CD4-positive, alpha-beta T cell treated with Interleukin-4 for 1 hour (primary cell): ENCODE data around the gene SUSD6.
"Not testable (repeated sequence)": the region's sequence is repeated elsewhere in the genome, so short reads cannot be mapped to it uniquely, and the experiment has no call there.

Source experiments
- DNase-seq, 2 donors: peaks; one replicate each; pipeline ENCODE4 v3.0.0-alpha.2; 2020 to 2022

The SUSD6 gene

DNA sequence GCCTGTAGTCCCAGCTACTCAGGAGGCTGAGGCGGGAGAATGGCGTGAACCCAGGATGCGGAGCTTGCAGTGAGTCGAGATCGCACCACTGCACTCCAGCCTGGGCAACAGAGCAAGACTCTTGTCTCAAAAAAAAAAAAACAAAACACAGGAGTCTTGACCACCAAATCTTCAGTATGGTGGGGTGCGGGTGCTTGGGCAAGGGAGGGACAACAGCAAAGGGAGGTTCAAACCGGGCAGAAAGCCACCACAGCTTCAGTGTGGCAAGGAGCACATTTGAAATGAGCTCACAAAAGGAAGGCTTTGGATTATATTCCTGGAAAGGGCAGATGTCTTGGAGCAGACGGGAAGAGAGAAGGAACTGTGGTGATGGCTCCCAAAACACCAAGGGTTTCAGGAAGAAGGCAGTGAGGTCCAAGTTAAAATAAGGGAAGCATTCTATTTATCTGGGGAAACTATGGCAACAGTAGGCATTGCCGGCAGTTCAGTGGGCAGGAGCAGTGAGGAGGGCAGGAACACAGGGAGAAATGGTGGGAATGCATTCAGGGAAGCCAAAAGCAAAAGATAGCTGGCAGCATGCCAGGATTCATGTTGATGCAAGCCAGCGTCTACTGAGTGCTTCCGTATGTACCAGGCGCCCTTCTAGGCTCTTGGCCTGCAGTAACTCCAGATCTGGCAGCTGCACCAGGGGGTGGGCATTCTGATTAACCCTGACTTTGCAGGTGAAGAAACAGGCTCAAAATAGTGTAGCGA is 104.5 kb downstream of the SUSD6 start:
- no peak for DNase-seq

GRCh38 chr14:69716478-69717187 is 105.2 kb downstream of the SUSD6 start:
- peak; percentile 72 to 73 for DNase-seq

DNA sequence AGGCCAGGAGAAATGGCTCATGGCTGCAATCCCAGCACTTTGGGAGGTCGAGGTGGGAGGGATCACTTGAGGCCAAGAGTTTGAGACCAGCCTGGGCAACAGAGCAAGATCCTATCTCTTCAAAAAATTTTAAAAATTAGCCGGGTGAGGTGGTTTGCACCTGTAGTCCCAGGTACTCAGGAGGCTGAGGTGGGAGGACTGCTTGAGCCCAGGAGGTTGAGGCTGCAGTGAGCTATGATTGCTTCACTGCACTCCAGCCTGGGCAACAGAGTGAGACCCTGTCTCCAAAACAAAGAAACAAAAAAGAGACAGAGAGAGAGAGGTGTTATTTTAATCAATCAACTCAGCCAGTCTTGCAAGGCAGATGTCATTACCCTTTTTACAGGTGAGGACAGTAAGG is 107.2 kb downstream of the SUSD6 start:
- DNase-seq: not testable (repeated sequence)

GRCh38 chr14:69719501-69719951 is 108.1 kb downstream of the SUSD6 start:
- DNase-seq: peak in 1 of 2 donors; percentile 49

DNA sequence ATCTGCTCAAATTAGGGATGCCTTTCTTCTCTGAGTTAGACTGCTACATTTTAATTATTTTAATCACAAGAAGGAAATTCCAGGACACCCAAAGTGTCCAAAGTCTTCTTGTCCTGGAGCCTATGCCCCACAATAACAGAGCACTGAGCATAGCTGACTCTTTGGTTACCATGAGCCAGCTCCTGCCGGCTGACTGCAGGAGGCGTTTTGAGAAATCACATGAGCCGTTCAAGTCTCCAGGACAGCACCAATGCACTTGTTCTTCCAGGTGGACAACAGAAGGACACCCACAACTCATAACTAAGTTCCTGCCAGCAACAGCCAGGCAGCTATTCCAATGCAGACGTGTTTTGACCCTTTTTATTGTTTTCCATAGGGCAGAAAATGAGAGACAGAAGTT is 109.5 kb downstream of the SUSD6 start:
- no peak for DNase-seq

- peak; percentile 79 to 87 for DNase-seq
Observed at GRCh38 chr14:69726761-69727511, 115.5 kb downstream of the SUSD6 start.

DNA sequence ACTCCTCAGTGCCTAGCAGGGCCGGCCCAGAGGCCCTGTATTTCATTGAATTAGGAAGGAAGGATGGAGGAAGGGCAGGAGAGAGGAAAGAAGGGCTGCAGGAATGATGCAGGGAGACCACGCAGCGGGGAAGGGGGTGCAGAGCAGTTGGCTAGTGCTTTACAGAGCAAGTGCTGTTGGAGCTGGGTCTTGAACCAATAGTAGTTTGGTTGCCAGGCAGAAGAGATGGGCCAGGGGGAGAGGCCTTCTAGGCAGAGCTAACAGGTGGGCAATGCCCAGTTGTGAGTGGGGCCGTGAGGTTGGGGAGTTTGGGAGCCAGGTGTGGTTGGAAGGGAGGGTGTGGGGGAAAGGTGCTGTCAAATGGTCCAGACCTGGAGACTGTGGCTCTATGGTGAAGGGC is 116.5 kb downstream of the SUSD6 start:
- DNase-seq: no peak

DNA sequence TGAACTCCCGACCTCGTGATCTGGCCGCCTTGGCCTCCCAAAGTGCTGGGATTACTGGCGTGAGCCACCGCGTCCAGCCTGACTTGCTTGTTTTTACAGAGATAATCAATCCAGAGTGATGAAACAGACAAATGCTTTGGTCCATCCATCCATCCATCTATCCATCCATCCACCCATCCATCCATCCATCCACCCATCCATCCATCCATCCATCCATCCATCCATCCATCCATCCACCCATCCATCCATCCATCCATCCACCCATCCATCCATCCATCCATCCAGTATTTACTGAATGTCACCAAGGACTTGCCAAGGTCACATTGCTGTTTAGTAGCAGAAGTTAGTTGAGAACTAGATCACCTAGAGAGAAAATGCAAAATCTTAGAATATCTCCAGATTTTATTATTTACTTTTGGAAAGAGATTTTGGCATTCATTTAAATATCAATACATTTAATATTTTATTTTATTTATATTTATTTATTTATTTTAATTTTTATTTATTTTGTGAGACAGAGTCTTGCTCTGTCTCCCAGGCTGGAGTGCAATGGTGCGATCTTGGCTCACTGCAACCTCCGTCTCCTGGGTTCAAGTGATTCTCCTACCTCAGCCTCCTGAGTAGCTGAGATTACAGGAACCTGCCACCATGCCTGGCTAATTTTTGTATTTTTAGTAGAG is 120.7 kb downstream of the SUSD6 start:
- DNase-seq: not testable (repeated sequence)

GRCh38 chr14:69736405-69736804 is 125.0 kb downstream of the SUSD6 start:
- not testable (repeated sequence) for DNase-seq

- no peak for DNase-seq
Observed at GRCh38 chr14:69741055-69741454, 129.7 kb downstream of the SUSD6 start.

DNA sequence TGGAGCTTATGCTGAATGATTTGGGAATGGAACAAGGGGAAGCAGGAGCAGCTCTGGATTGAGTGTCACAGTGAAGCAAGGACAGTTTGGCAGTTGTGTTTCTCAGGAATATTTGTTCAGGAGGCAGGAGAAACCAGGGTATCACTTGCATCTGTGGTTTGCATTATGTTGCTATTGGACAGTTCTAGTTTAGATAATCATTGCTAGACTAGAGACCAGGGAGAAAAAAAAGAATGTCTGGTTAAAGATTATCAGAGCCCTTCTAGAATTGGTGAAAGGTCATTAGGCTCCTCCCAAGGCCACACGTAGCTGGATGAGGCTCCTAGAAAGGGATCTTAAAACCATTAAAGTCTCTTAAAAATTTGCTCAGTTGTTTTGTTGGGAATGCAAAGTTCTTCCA is 138.6 kb downstream of the SUSD6 start:
- DNase-seq: no peak

- no peak for DNase-seq
Observed at GRCh38 chr14:69750495-69750894, 139.1 kb downstream of the SUSD6 start.

GRCh38 chr14:69752773-69753172 is 141.4 kb downstream of the SUSD6 start:
- DNase-seq: no peak

DNA sequence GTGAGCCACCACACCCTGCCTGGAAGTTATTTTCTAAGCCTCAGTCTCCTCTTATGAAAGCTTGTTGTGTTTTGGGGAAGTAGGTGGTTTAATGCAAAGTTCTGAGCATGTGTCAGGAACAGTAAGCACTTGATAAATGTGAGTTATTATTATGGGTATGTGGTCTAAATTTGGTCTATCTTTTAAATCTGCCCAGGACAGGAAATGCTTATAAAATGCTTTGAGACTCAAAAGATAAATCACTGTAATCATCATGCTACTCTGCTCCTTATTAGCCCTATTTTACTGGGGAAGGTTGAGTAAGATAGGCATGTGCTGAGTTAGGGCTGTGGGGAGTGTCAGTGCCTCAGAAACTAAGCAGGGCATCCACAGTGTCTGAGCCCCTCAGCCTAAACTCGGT is 142.5 kb downstream of the SUSD6 start:
- no peak for DNase-seq

DNA sequence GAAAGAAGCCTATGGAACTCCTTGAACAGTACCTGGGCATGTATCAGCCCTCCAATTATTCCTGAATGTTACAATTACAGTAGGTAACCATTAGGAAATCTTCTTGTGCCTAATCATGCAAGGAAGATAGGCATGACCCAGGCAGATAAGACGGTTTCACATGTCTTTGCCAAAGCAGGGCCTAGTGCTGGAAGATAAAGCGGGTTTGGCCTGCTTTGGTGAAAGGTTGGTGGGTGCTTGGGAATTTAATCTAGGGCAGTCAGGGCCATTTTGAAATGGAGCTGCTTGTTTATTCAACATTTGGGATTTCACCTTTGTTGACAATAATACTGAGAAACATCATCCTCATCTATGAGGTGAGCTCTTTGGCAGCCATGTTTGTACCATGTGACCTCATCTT is 143.1 kb downstream of the SUSD6 start:
- no peak for DNase-seq

- no peak for DNase-seq
Observed at GRCh38 chr14:69755296-69755695, 143.9 kb downstream of the SUSD6 start.

GRCh38 chr14:69755784-69756183 is 144.4 kb downstream of the SUSD6 start:
- no peak for DNase-seq

DNA sequence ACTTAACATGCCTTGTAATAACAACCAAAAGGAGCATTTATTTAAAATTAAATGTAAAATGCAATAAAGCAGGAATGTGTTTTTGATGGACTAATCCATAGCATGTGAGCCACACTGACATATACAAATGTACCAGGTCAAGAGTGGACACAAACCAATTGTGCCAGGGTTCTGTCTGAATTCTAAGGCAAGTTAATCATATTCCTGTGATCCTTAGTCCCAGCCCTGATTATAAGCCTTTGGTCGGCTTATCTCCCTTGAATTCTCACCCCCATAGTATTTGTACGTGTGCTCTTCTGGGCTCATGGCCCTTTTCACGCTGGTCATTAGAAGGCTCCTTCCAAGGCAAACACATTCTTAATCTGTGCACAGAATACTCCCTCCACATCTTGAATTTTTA is 144.9 kb downstream of the SUSD6 start:
- no peak for DNase-seq

DNA sequence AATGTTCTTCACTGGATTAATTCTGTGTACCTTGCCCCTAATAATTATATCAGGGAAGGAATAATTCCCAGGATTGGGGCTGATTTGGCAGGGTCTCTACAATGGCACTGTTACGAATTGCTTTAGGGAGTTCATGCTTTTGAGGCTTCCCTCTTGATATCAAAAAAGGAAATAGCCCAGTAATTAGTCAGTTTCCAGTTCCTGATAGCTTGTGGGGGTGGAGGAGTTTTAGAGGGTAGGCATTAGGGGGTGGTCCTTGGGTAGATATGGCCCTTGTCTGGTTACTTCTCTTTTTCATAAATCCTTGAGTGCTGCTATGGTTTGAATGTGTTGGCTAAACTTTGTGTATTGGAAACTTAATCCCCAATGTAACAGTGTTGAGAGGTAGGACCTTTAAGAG is 149.4 kb downstream of the SUSD6 start:
- no peak for DNase-seq

DNA sequence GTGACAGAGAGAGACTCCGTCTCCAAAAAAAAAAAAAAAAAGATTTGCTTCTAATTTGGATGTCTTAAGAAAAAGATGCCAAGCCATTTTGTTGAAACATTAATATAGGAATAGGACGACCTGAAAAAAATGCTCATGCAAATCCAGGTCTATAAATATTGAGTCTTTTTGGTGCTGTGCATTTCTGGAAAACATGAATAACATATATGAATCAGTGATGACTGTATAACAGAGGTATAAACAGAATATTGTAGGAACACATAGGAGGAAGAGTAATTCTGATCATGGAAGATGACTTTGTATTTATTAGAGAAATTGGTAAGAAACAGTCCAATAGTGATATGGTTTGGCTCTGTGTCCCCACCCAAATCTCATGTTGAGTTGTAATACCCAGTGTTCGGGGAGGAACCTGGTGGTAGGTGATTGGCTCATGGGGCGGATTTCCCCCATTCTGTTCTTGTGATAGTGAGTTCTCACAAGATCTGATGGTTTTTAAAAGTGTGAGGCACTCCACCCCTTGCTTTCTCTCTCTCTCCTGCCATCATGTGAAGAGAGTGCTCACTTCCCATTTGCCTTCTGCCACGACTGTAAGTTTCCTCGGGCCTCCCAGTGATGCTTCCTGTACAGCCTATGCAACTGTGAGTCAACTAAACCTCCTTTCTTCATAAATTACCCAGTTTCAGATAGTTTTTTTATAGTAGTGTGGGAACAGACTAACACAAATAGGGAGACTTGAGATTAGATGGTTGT is 152.5 kb downstream of the SUSD6 start:
- DNase-seq: peak in 1 of 2 donors; percentile 50
